ENCODE data around the gene ZNF682. TPM values are rescaled to one million over a fixed set of nuclear protein-coding genes. Genes with fewer than 3 reads are reported as not detected.

Gene ZNF682
- total and polyA plus RNA-seq, 2 of the 13 experiments (the other 11 are each of a cell fraction or from before 2014, with no cell fraction given): 2.0 to 7.2 TPM

GRCh38 chr19:20039203-20039723 lies at the start of gene ZNF682 (continued):
- TF ChIP-seq ZNF274 (CRISPR knock-in tag; IDR thresholded peaks at IDR 0.05): peak; percentile 69; the same call in 1 of the 2 replicates
- TF ChIP-seq NRL (CRISPR knock-in tag; IDR thresholded peaks at IDR 0.05; ENCODE audit: borderline replicate concordance): no peak
- TF ChIP-seq, protein P1, sequence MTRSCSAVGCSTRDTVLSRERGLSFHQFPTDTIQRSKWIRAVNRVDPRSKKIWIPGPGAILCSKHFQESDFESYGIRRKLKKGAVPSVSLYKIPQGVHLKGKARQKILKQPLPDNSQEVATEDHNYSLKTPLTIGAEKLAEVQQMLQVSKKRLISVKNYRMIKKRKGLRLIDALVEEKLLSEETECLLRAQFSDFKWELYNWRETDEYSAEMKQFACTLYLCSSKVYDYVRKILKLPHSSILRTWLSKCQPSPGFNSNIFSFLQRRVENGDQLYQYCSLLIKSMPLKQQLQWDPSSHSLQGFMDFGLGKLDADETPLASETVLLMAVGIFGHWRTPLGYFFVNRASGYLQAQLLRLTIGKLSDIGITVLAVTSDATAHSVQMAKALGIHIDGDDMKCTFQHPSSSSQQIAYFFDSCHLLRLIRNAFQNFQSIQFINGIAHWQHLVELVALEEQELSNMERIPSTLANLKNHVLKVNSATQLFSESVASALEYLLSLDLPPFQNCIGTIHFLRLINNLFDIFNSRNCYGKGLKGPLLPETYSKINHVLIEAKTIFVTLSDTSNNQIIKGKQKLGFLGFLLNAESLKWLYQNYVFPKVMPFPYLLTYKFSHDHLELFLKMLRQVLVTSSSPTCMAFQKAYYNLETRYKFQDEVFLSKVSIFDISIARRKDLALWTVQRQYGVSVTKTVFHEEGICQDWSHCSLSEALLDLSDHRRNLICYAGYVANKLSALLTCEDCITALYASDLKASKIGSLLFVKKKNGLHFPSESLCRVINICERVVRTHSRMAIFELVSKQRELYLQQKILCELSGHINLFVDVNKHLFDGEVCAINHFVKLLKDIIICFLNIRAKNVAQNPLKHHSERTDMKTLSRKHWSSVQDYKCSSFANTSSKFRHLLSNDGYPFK (CRISPR knock-in tag; IDR thresholded peaks at IDR 0.05; ENCODE audit: borderline replicate concordance): no peak
- TF ChIP-seq SCMH1 (CRISPR knock-in tag; IDR thresholded peaks at IDR 0.05; ENCODE audit: borderline replicate concordance): no peak
- 0 out of 2 replicates have a peak, but pooled peaks have one; percentile 7 for TF ChIP-seq SP5 (CRISPR knock-in tag; IDR thresholded peaks at IDR 0.05; ENCODE audit: borderline replicate concordance, low read depth)
- no peak for TF ChIP-seq RBM22 (optimal IDR thresholded peaks at IDR 0.05; ENCODE audit: low read length)
- no peak for TF ChIP-seq ZNF329 (CRISPR knock-in tag; IDR thresholded peaks at IDR 0.05; ENCODE audit: low read depth)
- TF ChIP-seq PTBP1 (IDR thresholded peaks at IDR 0.05; ENCODE audit: low read depth, low read length, poor library complexity, severe bottlenecking): no peak
- no peak for TF ChIP-seq ZNF607 (CRISPR knock-in tag; IDR thresholded peaks at IDR 0.05; ENCODE audit: borderline replicate concordance)
- no peak; the same call in 1 of the 2 replicates for TF ChIP-seq BORCS8-MEF2B (CRISPR knock-in tag; IDR thresholded peaks at IDR 0.05)
- TF ChIP-seq KLF11 (CRISPR knock-in tag; IDR thresholded peaks at IDR 0.05): no peak
- TF ChIP-seq CENPX (CRISPR knock-in tag; IDR thresholded peaks at IDR 0.05): no peak
- TF ChIP-seq SATB2 (CRISPR knock-in tag; IDR thresholded peaks at IDR 0.05): no peak
- TF ChIP-seq SNAI1 (CRISPR knock-in tag; IDR thresholded peaks at IDR 0.05; ENCODE audit: borderline replicate concordance): no peak
- TF ChIP-seq KLF16 (CRISPR knock-in tag; IDR thresholded peaks at IDR 0.05): 0 out of 4 replicates have a peak, but pooled peaks of 1 of the 2 experiments have one; percentile 19
- TF ChIP-seq RFX3 (CRISPR knock-in tag; IDR thresholded peaks at IDR 0.05): no peak
- TF ChIP-seq ZNF318 (CRISPR knock-in tag; IDR thresholded peaks at IDR 0.05): no peak
- no peak for TF ChIP-seq NR1H2 (CRISPR knock-in tag; IDR thresholded peaks at IDR 0.05; ENCODE audit: borderline replicate concordance, low read depth)
- TF ChIP-seq ZFP41 (CRISPR knock-in tag; IDR thresholded peaks at IDR 0.05; ENCODE audit: borderline replicate concordance): no peak

All from HepG2 (cell line).